HK-2 (cell line): ENCODE results near the gene TSG101.

Experiments
- DNase-seq: peaks from one replicate; pipeline ENCODE4 v3.0.0-alpha.2; 2018; ENCODE audit not compliant: unreplicated experiment

The TSG101 gene

GRCh38 chr11:18492888-18493287, 33.9 kb downstream of the TSG101 start:
- no peak for DNase-seq

- DNase-seq: no peak
Measured at GRCh38 chr11:18491924-18492323, 34.8 kb downstream of the TSG101 start.

GRCh38 chr11:18490736-18491485, 35.8 kb downstream of the TSG101 start:
- no peak for DNase-seq

GRCh38 chr11:18490319-18490718, 36.4 kb downstream of the TSG101 start:
- no peak for DNase-seq

- no peak for DNase-seq
Measured at GRCh38 chr11:18485913-18486528, 40.7 kb downstream of the TSG101 start.

- DNase-seq: no peak
Measured at GRCh38 chr11:18479063-18479462, 47.7 kb downstream of the TSG101 start.

GRCh38 chr11:18472587-18472986, 54.2 kb downstream of the TSG101 start:
- no peak for DNase-seq

GRCh38 chr11:18471995-18472394, 54.7 kb downstream of the TSG101 start:
- DNase-seq: no peak

GRCh38 chr11:18468961-18469360, 57.8 kb downstream of the TSG101 start:
- no peak for DNase-seq

- DNase-seq: no peak
Measured at GRCh38 chr11:18468059-18468458, 58.7 kb downstream of the TSG101 start.

- no peak for DNase-seq
Measured at GRCh38 chr11:18466402-18466801, 60.3 kb downstream of the TSG101 start.

- DNase-seq: no peak
Measured at GRCh38 chr11:18463439-18463838, 63.3 kb downstream of the TSG101 start.

- DNase-seq: no peak
Measured at GRCh38 chr11:18461909-18462308, 64.8 kb downstream of the TSG101 start.

- no peak for DNase-seq
Measured at GRCh38 chr11:18459634-18460033, 67.1 kb downstream of the TSG101 start.

GRCh38 chr11:18457450-18457849, 69.3 kb downstream of the TSG101 start:
- no peak for DNase-seq

- DNase-seq: no peak
Measured at GRCh38 chr11:18455686-18456372, 70.9 kb downstream of the TSG101 start, which contains the start of gene LDHAL6A. Gene LDHAL6A (plus strand): TSS chr11:18455856. CDS start chr11:18456681, 825 bp downstream.

GRCh38 chr11:18452927-18453326, 73.8 kb downstream of the TSG101 start:
- no peak for DNase-seq

- no peak for DNase-seq
Measured at GRCh38 chr11:18449251-18449650, 77.5 kb downstream of the TSG101 start.

- DNase-seq: no peak
Measured at GRCh38 chr11:18438691-18439090, 88.1 kb downstream of the TSG101 start.
